ENCODE data around the gene C16orf95.

- TF ChIP-seq, protein P1, sequence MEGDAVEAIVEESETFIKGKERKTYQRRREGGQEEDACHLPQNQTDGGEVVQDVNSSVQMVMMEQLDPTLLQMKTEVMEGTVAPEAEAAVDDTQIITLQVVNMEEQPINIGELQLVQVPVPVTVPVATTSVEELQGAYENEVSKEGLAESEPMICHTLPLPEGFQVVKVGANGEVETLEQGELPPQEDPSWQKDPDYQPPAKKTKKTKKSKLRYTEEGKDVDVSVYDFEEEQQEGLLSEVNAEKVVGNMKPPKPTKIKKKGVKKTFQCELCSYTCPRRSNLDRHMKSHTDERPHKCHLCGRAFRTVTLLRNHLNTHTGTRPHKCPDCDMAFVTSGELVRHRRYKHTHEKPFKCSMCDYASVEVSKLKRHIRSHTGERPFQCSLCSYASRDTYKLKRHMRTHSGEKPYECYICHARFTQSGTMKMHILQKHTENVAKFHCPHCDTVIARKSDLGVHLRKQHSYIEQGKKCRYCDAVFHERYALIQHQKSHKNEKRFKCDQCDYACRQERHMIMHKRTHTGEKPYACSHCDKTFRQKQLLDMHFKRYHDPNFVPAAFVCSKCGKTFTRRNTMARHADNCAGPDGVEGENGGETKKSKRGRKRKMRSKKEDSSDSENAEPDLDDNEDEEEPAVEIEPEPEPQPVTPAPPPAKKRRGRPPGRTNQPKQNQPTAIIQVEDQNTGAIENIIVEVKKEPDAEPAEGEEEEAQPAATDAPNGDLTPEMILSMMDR (IDR thresholded peaks at IDR 0.05) = no peak
- no peak for TF ChIP-seq POLR2A (IDR thresholded peaks at IDR 0.05)
These were observed 43.6 kb downstream of the C16orf95 start for GRCh38 chr16:87273471-87274030.

Data from right lobe of liver (tissue), 4 donors.